ENCODE results near the gene FA2H.
"Not testable (repeated sequence)": the region's sequence is repeated elsewhere in the genome, so short reads cannot be mapped to it uniquely, and the experiment has no call there.

FA2H gene

GRCh38 chr16:74774223-74775139 is at the start of gene FA2H:
FA2H (minus strand) TSS chr16:74774820; CDS start chr16:74774755, 65 bp downstream.
- TF ChIP-seq CTCF (IDR thresholded peaks at IDR 0.05), result peak; percentile 55
- Histone ChIP-seq H3K27ac (no peak within 1 kb of the TSS), H3K9ac (no peak within 1 kb of the TSS), H3K4me2 (ENCODE audit: low read length) (peak within 1 kb of the TSS; percentile 92), H2AFZ (peak within 1 kb of the TSS; percentile 91), H3K9me3 (ENCODE audit: control insufficient read depth, low read length) (no peaks in the 10 kb centered on the region), H3K27me3 (ENCODE audit: control insufficient read depth, insufficient read depth, low read length) (no peaks in the 10 kb centered on the region), H3K79me2 (no peaks in the 10 kb centered on the region), H3K4me1 (no peaks in the 10 kb centered on the region), H3K4me3 (ENCODE audit: low read depth, low read length) (peak within 1 kb of the TSS; percentile 49), H3K36me3 (ENCODE audit: control insufficient read depth, insufficient read depth, low read length) (no peaks in the 10 kb centered on the region)

GRCh38 chr16:74817851-74818250 is 43.2 kb upstream of the FA2H start:
- Histone ChIP-seq H3K4me2 (ENCODE audit: low read length) (no peak overlapping the region), H3K79me2 (no peaks in the 10 kb centered on the region), H3K27ac (no peak overlapping the region), H3K4me1 (no peaks in the 10 kb centered on the region), H3K9me3 (ENCODE audit: control insufficient read depth, low read length) (no peaks in the 10 kb centered on the region), H3K36me3 (ENCODE audit: control insufficient read depth, insufficient read depth, low read length) (no peaks in the 10 kb centered on the region), H2AFZ (no peak overlapping the region), H3K9ac (no peak overlapping the region), H3K27me3 (ENCODE audit: control insufficient read depth, insufficient read depth, low read length) (no peaks in the 10 kb centered on the region), H3K4me3 (ENCODE audit: low read depth, low read length) (no peak overlapping the region)
- no peak for TF ChIP-seq CTCF (IDR thresholded peaks at IDR 0.05)

GRCh38 chr16:74813109-74813641 is 38.6 kb upstream of the FA2H start:
- no peaks in the 10 kb centered on the region for H3K9me3 ChIP-seq (ENCODE audit: control insufficient read depth, low read length)
- peak; percentile 95 for TF ChIP-seq CTCF (IDR thresholded peaks at IDR 0.05)
- H3K36me3 ChIP-seq (ENCODE audit: control insufficient read depth, insufficient read depth, low read length), result no peaks in the 10 kb centered on the region
- H3K4me1 ChIP-seq, result peaks cover 2% of the 10 kb centered on the region
- H3K4me3 ChIP-seq (ENCODE audit: low read depth, low read length), result no peak overlapping the region
- no peaks in the 10 kb centered on the region for H3K27me3 ChIP-seq (ENCODE audit: control insufficient read depth, insufficient read depth, low read length)
- H3K27ac ChIP-seq, result no peak overlapping the region
- peak overlapping the region; percentile 85 for H2AFZ ChIP-seq
- H3K4me2 ChIP-seq (ENCODE audit: low read length), result peak overlapping the region; percentile 39
- no peaks in the 10 kb centered on the region for H3K79me2 ChIP-seq
- H3K9ac ChIP-seq, result no peak overlapping the region

GRCh38 chr16:74811911-74812310 is 37.3 kb upstream of the FA2H start:
- H2AFZ ChIP-seq, result peak overlapping the region; percentile 20
- H3K4me1 ChIP-seq, result peaks cover 2% of the 10 kb centered on the region
- H3K79me2 ChIP-seq, result no peaks in the 10 kb centered on the region
- no peak overlapping the region for H3K4me3 ChIP-seq (ENCODE audit: low read depth, low read length)
- H3K4me2 ChIP-seq (ENCODE audit: low read length), result no peak overlapping the region
- TF ChIP-seq CTCF (IDR thresholded peaks at IDR 0.05), result no peak
- H3K27ac ChIP-seq, result no peak overlapping the region
- no peak overlapping the region for H3K9ac ChIP-seq
- no peaks in the 10 kb centered on the region for H3K36me3 ChIP-seq (ENCODE audit: control insufficient read depth, insufficient read depth, low read length)
- H3K9me3 ChIP-seq (ENCODE audit: control insufficient read depth, low read length), result no peaks in the 10 kb centered on the region
- no peaks in the 10 kb centered on the region for H3K27me3 ChIP-seq (ENCODE audit: control insufficient read depth, insufficient read depth, low read length)

- H3K27ac ChIP-seq; H3K9me3 ChIP-seq (ENCODE audit: control insufficient read depth, low read length); H3K4me3 ChIP-seq (ENCODE audit: low read depth, low read length); H3K27me3 ChIP-seq (ENCODE audit: control insufficient read depth, insufficient read depth, low read length); H3K9ac ChIP-seq; H3K4me1 ChIP-seq; H3K4me2 ChIP-seq (ENCODE audit: low read length); H3K79me2 ChIP-seq; H3K36me3 ChIP-seq (ENCODE audit: control insufficient read depth, insufficient read depth, low read length): not testable (repeated sequence)
- H2AFZ ChIP-seq, result peak overlapping the region; percentile 38
Observed at GRCh38 chr16:74811216-74811615, 36.6 kb upstream of the FA2H start.

Data from parathyroid adenoma (tissue), 2 donors.